Lower lobe of right lung (tissue), 2 donors: ENCODE measurements around the gene NSG1. TPM values are rescaled to one million over a fixed set of nuclear protein-coding genes. Genes with fewer than 3 reads are reported as not detected.

ENCODE experiments used
- ATAC-seq, 2 donors: fragments of 200-7000 bp; cut with Tn5 transposase; one replicate each; pipeline ENCODE4 v1.9.1; 2020 to 2022; ENCODE audit warnings: mild to moderate bottlenecking in 2 of 2, moderate library complexity in 2 of 2
- DNase-seq: peaks from one replicate; pipeline ENCODE4 v3.0.0-alpha.2; 2020
- H3K27ac ChIP-seq: fragments of 200-600 bp; one replicate; pipeline ENCODE4 v1.8.0; 2022
- H3K27me3 ChIP-seq: fragments of 200-600 bp; one replicate; pipeline ENCODE4 v1.8.0; 2022; ENCODE audit warnings: low read depth
- H3K36me3 ChIP-seq: fragments of 200-600 bp; one replicate; pipeline ENCODE4 v1.8.0; 2022; ENCODE audit warnings: mild to moderate bottlenecking
- H3K4me1 ChIP-seq: fragments of 200-600 bp; one replicate; pipeline ENCODE4 v1.8.0; 2022
- H3K4me3 ChIP-seq: fragments of 200-600 bp; one replicate; pipeline ENCODE4 v1.8.0; 2022; ENCODE audit warnings: mild to moderate bottlenecking
- H3K9me3 ChIP-seq: fragments of 200-600 bp; one replicate; pipeline ENCODE4 v1.8.0; 2022
- intact Hi-C: fragments of 100-400 bp; cut with DNase I; formaldehyde crosslinking; loops from one replicate; pipeline ENCODE4 v1.11.0; 2022
- total RNA-seq: library from RNA; stranded (reverse); fragmentation: NEBNext Ultra II Directional; extraction: Animal tissue kit (Norgen Biotek cat#: 25700); gene quantifications from one replicate; pipeline ENCODE4 v1.2.1, GENCODE V29; 2021
- TF ChIP-seq, protein P1 (sequence below): fragments of 200-600 bp; IDR thresholded peaks from one replicate; pipeline ENCODE4 v1.8.0; 2022; ENCODE audit warnings: antibody characterized with exemption, mild to moderate bottlenecking
- donor health status: DM: no; HTN: yes; CAD: no; lungs with severe emphysema.

Gene NSG1
- total RNA-seq, 1 donor from 2014 or later = 0.50 TPM

- H3K27ac ChIP-seq = no peak overlapping the region
- no peaks in the 10 kb centered on the region for H3K27me3 ChIP-seq
- H3K36me3 ChIP-seq = peaks cover 4% of the 10 kb centered on the region
- ATAC-seq (no peak), DNase-seq (peak; percentile 18)
- H3K9me3 ChIP-seq = no peaks in the 10 kb centered on the region
- no peak overlapping the region for H3K4me3 ChIP-seq
- intact Hi-C loops = no loop called here
- TF ChIP-seq, protein P1, sequence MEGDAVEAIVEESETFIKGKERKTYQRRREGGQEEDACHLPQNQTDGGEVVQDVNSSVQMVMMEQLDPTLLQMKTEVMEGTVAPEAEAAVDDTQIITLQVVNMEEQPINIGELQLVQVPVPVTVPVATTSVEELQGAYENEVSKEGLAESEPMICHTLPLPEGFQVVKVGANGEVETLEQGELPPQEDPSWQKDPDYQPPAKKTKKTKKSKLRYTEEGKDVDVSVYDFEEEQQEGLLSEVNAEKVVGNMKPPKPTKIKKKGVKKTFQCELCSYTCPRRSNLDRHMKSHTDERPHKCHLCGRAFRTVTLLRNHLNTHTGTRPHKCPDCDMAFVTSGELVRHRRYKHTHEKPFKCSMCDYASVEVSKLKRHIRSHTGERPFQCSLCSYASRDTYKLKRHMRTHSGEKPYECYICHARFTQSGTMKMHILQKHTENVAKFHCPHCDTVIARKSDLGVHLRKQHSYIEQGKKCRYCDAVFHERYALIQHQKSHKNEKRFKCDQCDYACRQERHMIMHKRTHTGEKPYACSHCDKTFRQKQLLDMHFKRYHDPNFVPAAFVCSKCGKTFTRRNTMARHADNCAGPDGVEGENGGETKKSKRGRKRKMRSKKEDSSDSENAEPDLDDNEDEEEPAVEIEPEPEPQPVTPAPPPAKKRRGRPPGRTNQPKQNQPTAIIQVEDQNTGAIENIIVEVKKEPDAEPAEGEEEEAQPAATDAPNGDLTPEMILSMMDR = no peak
- H3K4me1 ChIP-seq = no peaks in the 10 kb centered on the region
Measured at GRCh38 chr4:4412641-4413372, 25.9 kb downstream of the NSG1 start.

- peak; percentile 19 for DNase-seq
- Histone ChIP-seq H3K27ac (no peak overlapping the region), H3K4me1 (no peaks in the 10 kb centered on the region), H3K36me3 (peaks cover 7% of the 10 kb centered on the region), H3K27me3 (no peaks in the 10 kb centered on the region), H3K9me3 (no peaks in the 10 kb centered on the region), H3K4me3 (no peak overlapping the region)
- no peak for ATAC-seq
- TF ChIP-seq, protein P1 = no peak
- intact Hi-C loops = no loop called here
Measured at GRCh38 chr4:4413373-4413725, 26.4 kb downstream of the NSG1 start.

GRCh38 chr4:4413806-4414205 lies 26.9 kb downstream of the NSG1 start:
- TF ChIP-seq, protein P1 = no peak
- no peak overlapping the region for H3K27ac ChIP-seq
- no peaks in the 10 kb centered on the region for H3K27me3 ChIP-seq
- DNase-seq (peak; percentile 22), ATAC-seq (no peak)
- peaks cover 12% of the 10 kb centered on the region for H3K36me3 ChIP-seq
- intact Hi-C loops = no loop called here
- H3K4me3 ChIP-seq = no peak overlapping the region
- no peaks in the 10 kb centered on the region for H3K9me3 ChIP-seq
- H3K4me1 ChIP-seq = no peaks in the 10 kb centered on the region

- H3K27me3 ChIP-seq = no peaks in the 10 kb centered on the region
- no peak overlapping the region for H3K4me3 ChIP-seq
- TF ChIP-seq, protein P1 = no peak
- DNase-seq = peak; percentile 30
- no peaks in the 10 kb centered on the region for H3K4me1 ChIP-seq
- H3K36me3 ChIP-seq = peaks cover 26% of the 10 kb centered on the region
- intact Hi-C loops = no loop called here
- no peaks in the 10 kb centered on the region for H3K9me3 ChIP-seq
- no peak overlapping the region for H3K27ac ChIP-seq
- peak in 1 of 2 donors; percentile 11 for ATAC-seq
Measured at GRCh38 chr4:4415107-4415805, 28.4 kb downstream of the NSG1 start.

- peak; percentile 20 for DNase-seq
Measured at GRCh38 chr4:4415806-4416805, 29.2 kb downstream of the NSG1 start.

More at GRCh38 chr4:4415806-4416805, 29.2 kb downstream of the NSG1 start:
- TF ChIP-seq, protein P1 = no peak
- Histone ChIP-seq H3K4me3 (no peak overlapping the region), H3K27ac (no peak overlapping the region), H3K4me1 (no peaks in the 10 kb centered on the region), H3K36me3 (peaks cover 35% of the 10 kb centered on the region), H3K9me3 (no peaks in the 10 kb centered on the region), H3K27me3 (no peaks in the 10 kb centered on the region)
- intact Hi-C loops = no loop called here
- no peak for ATAC-seq
